OCI-LY3 (cell line): ENCODE results near the gene ARMCX2.

ENCODE experiments used
- H2AFZ ChIP-seq: fragments of 200-600, 300-600 bp; shearing (Covaris generic); 2 replicates; pipeline ENCODE4 v1.6.0; 2014; ENCODE audit warnings: antibody characterized with exemption, low read depth, low read length
- H3K27ac ChIP-seq: fragments of 200-600, 300-600 bp; sonication (generic); 2 replicates; pipeline ENCODE4 v1.5.1; 2014; ENCODE audit warnings: mild to moderate bottlenecking, low read length, moderate library complexity, mixed read lengths
- H3K27me3 ChIP-seq: fragments of 200-600, 300-600 bp; sonication (generic); 2 replicates; pipeline ENCODE4 v1.6.1; 2014; ENCODE audit warnings: low read depth, low read length, mixed read lengths
- H3K36me3 ChIP-seq: fragments of 200-600, 300-600 bp; sonication (generic); replicated peaks from 2 replicates; pipeline ENCODE3; 2014; ENCODE audit warnings: low read depth, low read length, mixed read lengths
- H3K4me1 ChIP-seq: fragments of 300-600, 200-600 bp; sonication (generic); 2 replicates; pipeline ENCODE4 v1.6.1; 2014; ENCODE audit warnings: low read length, mixed read lengths
- H3K4me2 ChIP-seq: fragments of 200-600, 300-600 bp; sonication (generic); 2 replicates; pipeline ENCODE4 v1.6.1; 2014; ENCODE audit warnings: low read length, mixed read lengths
- H3K4me3 ChIP-seq: fragments of 300-600, 200-600 bp; sonication (generic); 2 replicates; pipeline ENCODE4 v1.5.1; 2014; ENCODE audit warnings: antibody characterized with exemption, mild to moderate bottlenecking, low read length, moderate library complexity
- H3K79me2 ChIP-seq: fragments of 300-600, 200-600 bp; shearing (Covaris generic); 2 replicates; pipeline ENCODE4 v1.6.1; 2014; ENCODE audit warnings: mild to moderate bottlenecking, low read length, mixed read lengths
- H3K9ac ChIP-seq: fragments of 300-600, 200-600 bp; shearing (Covaris generic); 2 replicates; pipeline ENCODE4 v1.6.0; 2014; ENCODE audit warnings: mild to moderate bottlenecking, low read length, moderate library complexity
- H3K9me3 ChIP-seq: fragments of 200-600, 300-600 bp; shearing (Covaris generic); 2 replicates; pipeline ENCODE4 v1.6.1; 2014; ENCODE audit warnings: low read length, mixed read lengths; ENCODE audit not compliant: insufficient read depth
- H4K20me1 ChIP-seq: fragments of 200-600, 300-600 bp; sonication (generic); 2 replicates; pipeline ENCODE4 v1.6.1; 2016; ENCODE audit warnings: low read length, mixed read lengths; ENCODE audit not compliant: insufficient read depth
- CTCF ChIP-seq: fragments of 200-600, 300-600 bp; sonication (generic); IDR thresholded peaks from 2 replicates; pipeline ENCODE4 v1.5.1; 2014; ENCODE audit warnings: antibody characterized with exemption, low read length, low read depth
- EZH2phosphoT487 ChIP-seq: fragments of 200-600 bp; shearing (Covaris generic); IDR thresholded peaks from 2 replicates; pipeline ENCODE4 v1.6.1; 2018; ENCODE audit warnings: antibody characterized with exemption, mixed run types, low read depth

Gene ARMCX2

GRCh38 chrX:101605728-101606127 lies 53.9 kb downstream of the ARMCX2 start:
- no peaks in the 10 kb centered on the region for H3K27me3 ChIP-seq
- no peak for TF ChIP-seq EZH2phosphoT487
- TF ChIP-seq CTCF: no peak
- H3K9me3 ChIP-seq: no peaks in the 10 kb centered on the region

More at GRCh38 chrX:101605728-101606127, 53.9 kb downstream of the ARMCX2 start:
- no peak overlapping the region for H2AFZ ChIP-seq
- H3K9ac ChIP-seq: no peak overlapping the region
- H3K79me2 ChIP-seq: no peaks in the 10 kb centered on the region
- no peak overlapping the region for H3K4me3 ChIP-seq
- H3K4me1 ChIP-seq: no peaks in the 10 kb centered on the region
- no peak overlapping the region for H3K27ac ChIP-seq
- H4K20me1 ChIP-seq: no peaks in the 10 kb centered on the region
- H3K36me3 ChIP-seq: no peaks in the 10 kb centered on the region
- H3K4me2 ChIP-seq: no peak overlapping the region
